GM23338 (cell line): ENCODE results near the gene TNPO1. TPM values are rescaled to one million over a fixed set of nuclear protein-coding genes. Genes with fewer than 3 reads are reported as not detected.

ENCODE experiments used
- ATAC-seq: fragments of 200-7000 bp; cut with Tn5 transposase; 3 replicates; pipeline ENCODE4 v1.9.1; 2020
- DNase-seq: peaks from one replicate; pipeline ENCODE4 v3.0.0-alpha.2; 2015; ENCODE audit warnings: low spot score
- H2AFZ ChIP-seq: fragments of 200-600 bp; sonication (generic); 2 replicates; pipeline ENCODE4 v1.8.0; 2016; ENCODE audit warnings: antibody characterized with exemption, mild to moderate bottlenecking, moderate library complexity
- H3F3A ChIP-seq: fragments of 200-600 bp; sonication (generic); replicated peaks from 2 replicates; pipeline ENCODE4 v1.8.0; 2017; ENCODE audit warnings: antibody characterized with exemption, mixed run types, low read depth
- H3K27ac ChIP-seq: fragments of 200-600 bp; sonication (generic); 2 replicates; pipeline ENCODE4 v1.6.1; 2016; ENCODE audit warnings: low read depth
- H3K27me3 ChIP-seq: fragments of 200-600 bp; sonication (generic); 2 replicates; pipeline ENCODE4 v1.8.0; 2016; ENCODE audit warnings: mild to moderate bottlenecking, mixed run types, moderate library complexity; ENCODE audit not compliant: insufficient read depth
- H3K36me3 ChIP-seq: fragments of 200-600 bp; sonication (generic); 2 replicates; pipeline ENCODE4 v1.8.0; 2016; ENCODE audit warnings: mild to moderate bottlenecking; ENCODE audit not compliant: insufficient read depth
- H3K4me1 ChIP-seq: fragments of 200-600 bp; sonication (generic); 2 replicates; pipeline ENCODE4 v1.8.0; 2016; ENCODE audit warnings: mild to moderate bottlenecking, moderate library complexity; ENCODE audit not compliant: insufficient read depth
- H3K4me2 ChIP-seq: fragments of 200-600 bp; sonication (generic); 2 replicates; pipeline ENCODE4 v1.7.1; 2017; ENCODE audit warnings: mixed run types
- H3K4me3 ChIP-seq: fragments of 200-600 bp; sonication (generic); 2 replicates; pipeline ENCODE4 v1.6.1; 2016; ENCODE audit warnings: mixed run types
- H3K79me2 ChIP-seq: fragments of 200-600 bp; sonication (generic); replicated peaks from 2 replicates; pipeline ENCODE4 v1.8.0; 2017; ENCODE audit warnings: mild to moderate bottlenecking; ENCODE audit not compliant: insufficient read depth
- H3K9me2 ChIP-seq: fragments of 200-600 bp; sonication (generic); 2 replicates; pipeline ENCODE4 v1.8.0; 2017; ENCODE audit not compliant: insufficient read depth
- H4K20me1 ChIP-seq: fragments of 200-600 bp; sonication (generic); replicated peaks from 2 replicates; pipeline ENCODE4 v1.8.0; 2017; ENCODE audit warnings: mild to moderate bottlenecking; ENCODE audit not compliant: insufficient read depth
- H3K27ac Mint-ChIP-seq: 2 replicates; pipeline ENCODE4 v1.8.0; 2020; ENCODE audit warnings: inconsistent platforms, mild to moderate bottlenecking, moderate library complexity, mixed read lengths
- H3K27me3 Mint-ChIP-seq: 3 replicates; pipeline ENCODE4 v1.8.0; 2022; ENCODE audit warnings: low read depth, mild to moderate bottlenecking, moderate library complexity, mixed read lengths, inconsistent platforms; ENCODE audit not compliant: insufficient read depth, poor library complexity
- H3K36me3 Mint-ChIP-seq: 3 replicates; pipeline ENCODE4 v1.8.0; 2021; ENCODE audit warnings: low read depth, mild to moderate bottlenecking, inconsistent platforms, moderate library complexity, mixed read lengths
- H3K4me1 Mint-ChIP-seq: 3 replicates; pipeline ENCODE4 v1.8.0; 2020; ENCODE audit warnings: mild to moderate bottlenecking, inconsistent platforms, mixed read lengths
- H3K4me3 Mint-ChIP-seq: 3 replicates; pipeline ENCODE4 v1.8.0; 2021; ENCODE audit warnings: moderate library complexity, mild to moderate bottlenecking, inconsistent platforms, mixed read lengths
- H3K9me3 Mint-ChIP-seq: 3 replicates; pipeline ENCODE4 v1.8.0; 2020; ENCODE audit warnings: moderate library complexity, mild to moderate bottlenecking, inconsistent platforms, mixed read lengths
- CREB1 ChIP-seq: fragments of 250-450 bp; sonication (Bioruptor Pico); IDR thresholded peaks from 2 replicates; pipeline ENCODE4 v1.5.0; 2020; ENCODE audit warnings: low read depth, mild to moderate bottlenecking, moderate library complexity
- EZH2phosphoT487 ChIP-seq: fragments of 200-600 bp; sonication (generic); IDR thresholded peaks from one replicate; pipeline ENCODE4 v1.8.1; 2018; ENCODE audit warnings: antibody characterized with exemption; ENCODE audit not compliant: unreplicated experiment
- JUNB ChIP-seq: IDR thresholded peaks from one replicate; pipeline ENCODE4 v1.6.1; 2016; ENCODE audit warnings: antibody characterized with exemption; ENCODE audit not compliant: unreplicated experiment
- ZNF114 ChIP-seq: fragments of 250-450 bp; sonication (Bioruptor Pico); IDR thresholded peaks from 2 replicates; pipeline ENCODE4 v1.5.0; 2020; ENCODE audit warnings: mild to moderate bottlenecking, moderate library complexity
- ZNF331 ChIP-seq: fragments of 250-450 bp; sonication (Bioruptor Pico); IDR thresholded peaks from 2 replicates; pipeline ENCODE4 v1.5.0; 2020; ENCODE audit warnings: low read depth, mild to moderate bottlenecking, moderate library complexity
- polyA plus RNA-seq: library from polyadenylated mRNA; unstranded; fragments of >200 nt; fragmentation: Nextera tagmentation; extraction: Ambion mirVana; gene quantifications from 2 replicates; pipeline ENCODE4 v1.2.1, GENCODE V29; 2016
- total RNA-seq: library from RNA; depleted of rRNA; stranded (reverse); fragments of >200 nt; shearing (Covaris generic); gene quantifications from 2 replicates; pipeline ENCODE4 v1.2.3, GENCODE V29; 2014
- TF ChIP-seq, protein P1 (sequence below): IDR thresholded peaks from 2 replicates; pipeline ENCODE4 v1.6.1; 2016; ENCODE audit warnings: antibody characterized with exemption
- TF ChIP-seq, protein P2 (sequence below), 2 experiments: fragments of 200-600 bp in 1 of 2; sonication (generic) in 1 of 2; conservative IDR thresholded peaks; 2 replicates each; pipeline versions ENCODE4 v1.5.1 to v1.6.1; 2016 to 2017; ENCODE audit warnings: antibody characterized with exemption in 2 of 2, low read depth in 2 of 2, mild to moderate bottlenecking in 2 of 2, moderate library complexity in 1 of 2

The TNPO1 gene
- total and polyA plus RNA-seq, 2 experiments from 2014 or later, result 117 to 197 TPM

DNA sequence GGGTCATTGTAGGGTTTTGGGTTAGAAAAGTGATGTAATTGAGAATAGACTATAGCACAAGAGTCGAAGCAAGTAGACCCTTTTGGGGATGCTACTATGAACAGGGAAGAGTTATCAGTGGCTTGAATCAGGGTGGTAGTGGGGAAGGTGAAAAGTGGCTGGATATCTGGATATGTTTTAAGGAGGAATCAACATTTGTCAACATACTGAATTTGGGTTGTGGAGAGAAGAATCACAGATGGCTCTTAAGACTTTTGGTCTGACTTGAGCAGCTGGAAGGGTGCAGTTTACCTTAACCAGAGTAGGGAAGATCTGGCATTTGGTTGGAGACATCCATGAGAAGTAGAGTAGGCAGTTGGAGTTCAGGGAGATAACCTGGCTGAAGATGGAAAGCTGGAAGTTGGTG lies 100.9 kb downstream of the TNPO1 start:
- no peak overlapping the region for H3K27ac Mint-ChIP-seq
- no peak overlapping the region for H3K4me2 ChIP-seq
- H3K36me3 ChIP-seq, result no peaks in the 10 kb centered on the region
- no peaks in the 10 kb centered on the region for H3K9me2 ChIP-seq
- H3K27me3 ChIP-seq, result no peaks in the 10 kb centered on the region
- H4K20me1 ChIP-seq, result no peaks in the 10 kb centered on the region
- H3K9me3 Mint-ChIP-seq, result no peaks in the 10 kb centered on the region
- DNase-seq (no peak), ATAC-seq (no peak)
- no peaks in the 10 kb centered on the region for H3K4me1 ChIP-seq
- TF ChIP-seq JUNB, result no peak
- no peak for TF ChIP-seq CREB1 (CRISPR knock-in tag)
- TF ChIP-seq ZNF331, result no peak
- TF ChIP-seq, protein P1, sequence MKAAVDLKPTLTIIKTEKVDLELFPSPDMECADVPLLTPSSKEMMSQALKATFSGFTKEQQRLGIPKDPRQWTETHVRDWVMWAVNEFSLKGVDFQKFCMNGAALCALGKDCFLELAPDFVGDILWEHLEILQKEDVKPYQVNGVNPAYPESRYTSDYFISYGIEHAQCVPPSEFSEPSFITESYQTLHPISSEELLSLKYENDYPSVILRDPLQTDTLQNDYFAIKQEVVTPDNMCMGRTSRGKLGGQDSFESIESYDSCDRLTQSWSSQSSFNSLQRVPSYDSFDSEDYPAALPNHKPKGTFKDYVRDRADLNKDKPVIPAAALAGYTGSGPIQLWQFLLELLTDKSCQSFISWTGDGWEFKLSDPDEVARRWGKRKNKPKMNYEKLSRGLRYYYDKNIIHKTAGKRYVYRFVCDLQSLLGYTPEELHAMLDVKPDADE, result no peak
- TF ChIP-seq EZH2phosphoT487, result no peak
- peaks cover 4% of the 10 kb centered on the region; the same call in 2 of the 3 replicates for H3K4me1 Mint-ChIP-seq
- H3K27ac ChIP-seq, result no peak overlapping the region
- no peak overlapping the region for H2AFZ ChIP-seq
- H3K36me3 Mint-ChIP-seq, result no peaks in the 10 kb centered on the region
- no peaks in the 10 kb centered on the region for H3F3A ChIP-seq
- no peak overlapping the region for H3K4me3 Mint-ChIP-seq
- H3K27me3 Mint-ChIP-seq, result no peaks in the 10 kb centered on the region
- H3K4me3 ChIP-seq, result no peak overlapping the region
- no peaks in the 10 kb centered on the region for H3K79me2 ChIP-seq

DNA sequence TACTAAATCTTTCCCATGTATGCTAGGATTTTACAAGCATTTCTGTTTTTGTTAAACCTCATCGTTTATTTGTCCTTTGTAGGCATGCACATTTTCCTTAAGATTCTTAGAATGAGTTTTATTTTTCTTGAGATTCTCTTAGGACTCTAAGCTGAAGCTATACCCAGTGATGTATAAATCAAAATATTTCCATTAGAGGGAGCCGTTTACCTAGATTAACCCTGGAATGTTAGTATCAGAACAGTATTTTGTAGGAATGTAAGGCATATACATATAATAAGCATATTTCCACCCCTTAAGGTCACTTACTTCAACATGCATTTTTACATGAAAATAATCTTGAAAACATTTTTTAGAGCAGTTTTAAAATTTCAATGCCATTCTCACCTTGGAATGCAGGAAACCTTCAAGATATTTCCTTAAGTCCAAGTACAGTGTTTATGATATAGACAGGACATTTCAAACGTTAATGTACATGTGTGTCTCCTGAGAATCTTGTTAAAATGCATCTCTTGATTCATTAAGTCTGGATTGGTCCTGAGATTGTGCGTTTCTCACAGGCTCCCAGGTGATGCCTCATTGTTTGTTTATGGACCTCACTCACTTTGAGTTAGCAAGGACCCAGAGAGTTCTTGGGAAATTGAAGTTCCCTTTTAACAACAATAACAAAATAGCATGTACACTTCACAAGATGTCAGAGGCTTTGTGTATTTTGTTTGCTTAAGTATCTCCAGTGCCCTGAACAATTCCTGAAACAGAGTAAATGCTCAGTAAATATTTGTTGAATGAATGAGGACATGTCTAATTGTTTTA lies 104.4 kb downstream of the TNPO1 start:
- Histone ChIP-seq H3K36me3 (no peaks in the 10 kb centered on the region), H3K4me1 (no peaks in the 10 kb centered on the region), H3K4me2 (no peak overlapping the region), H3F3A (no peaks in the 10 kb centered on the region), H3K9me2 (no peaks in the 10 kb centered on the region), H3K27ac (no peak overlapping the region), H4K20me1 (no peaks in the 10 kb centered on the region), H3K27me3 (no peaks in the 10 kb centered on the region), H3K4me3 (no peak overlapping the region), H2AFZ (no peak overlapping the region), H3K79me2 (no peaks in the 10 kb centered on the region)
- peaks cover 7% of the 10 kb centered on the region for H3K9me3 Mint-ChIP-seq
- H3K36me3 Mint-ChIP-seq, result peaks cover under 1% of the 10 kb centered on the region
- no peak overlapping the region for H3K4me3 Mint-ChIP-seq
- DNase-seq, result peak; percentile 54
- H3K27ac Mint-ChIP-seq, result no peak overlapping the region
- TF ChIP-seq ZNF114 (CRISPR knock-in tag), result no peak
- TF ChIP-seq, protein P2, sequence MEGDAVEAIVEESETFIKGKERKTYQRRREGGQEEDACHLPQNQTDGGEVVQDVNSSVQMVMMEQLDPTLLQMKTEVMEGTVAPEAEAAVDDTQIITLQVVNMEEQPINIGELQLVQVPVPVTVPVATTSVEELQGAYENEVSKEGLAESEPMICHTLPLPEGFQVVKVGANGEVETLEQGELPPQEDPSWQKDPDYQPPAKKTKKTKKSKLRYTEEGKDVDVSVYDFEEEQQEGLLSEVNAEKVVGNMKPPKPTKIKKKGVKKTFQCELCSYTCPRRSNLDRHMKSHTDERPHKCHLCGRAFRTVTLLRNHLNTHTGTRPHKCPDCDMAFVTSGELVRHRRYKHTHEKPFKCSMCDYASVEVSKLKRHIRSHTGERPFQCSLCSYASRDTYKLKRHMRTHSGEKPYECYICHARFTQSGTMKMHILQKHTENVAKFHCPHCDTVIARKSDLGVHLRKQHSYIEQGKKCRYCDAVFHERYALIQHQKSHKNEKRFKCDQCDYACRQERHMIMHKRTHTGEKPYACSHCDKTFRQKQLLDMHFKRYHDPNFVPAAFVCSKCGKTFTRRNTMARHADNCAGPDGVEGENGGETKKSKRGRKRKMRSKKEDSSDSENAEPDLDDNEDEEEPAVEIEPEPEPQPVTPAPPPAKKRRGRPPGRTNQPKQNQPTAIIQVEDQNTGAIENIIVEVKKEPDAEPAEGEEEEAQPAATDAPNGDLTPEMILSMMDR (conservative IDR thresholded peaks at IDR 0.05; ENCODE audit: low read depth in 2 of 2), result peak in 1 of 2 experiments; percentile 70; a peak in 3 of 4 replicates
- ATAC-seq, result peak; percentile 73
- peaks cover 4% of the 10 kb centered on the region; the same call in 2 of the 3 replicates for H3K4me1 Mint-ChIP-seq
- no peaks in the 10 kb centered on the region for H3K27me3 Mint-ChIP-seq
